ENCODE data around the gene AHDC1.

- no peak for TF ChIP-seq TOX (CRISPR knock-in tag; IDR thresholded peaks at IDR 0.05; ENCODE audit: borderline replicate concordance)
- no peak for TF ChIP-seq GLIS3 (CRISPR knock-in tag; IDR thresholded peaks at IDR 0.05)
- no peak for TF ChIP-seq TSHZ2 (CRISPR knock-in tag; IDR thresholded peaks at IDR 0.05)
- no peak for TF ChIP-seq ARNTL (CRISPR knock-in tag; IDR thresholded peaks at IDR 0.05; ENCODE audit: borderline replicate concordance, low read depth)
- no peak for TF ChIP-seq SNAI2 (CRISPR knock-in tag; IDR thresholded peaks at IDR 0.05)
- no peak for TF ChIP-seq CSDC2 (CRISPR knock-in tag; IDR thresholded peaks at IDR 0.05)
- no peak for TF ChIP-seq POU6F1 (CRISPR knock-in tag; IDR thresholded peaks at IDR 0.05; ENCODE audit: borderline replicate concordance, low read depth)
These were observed 68.6 kb downstream of the AHDC1 start for GRCh38 chr1:27535386-27535785.

All from SK-N-SH treated with all-trans-retinoic acid at 6 μM for 48 hours (cell line).